PC-9 (cell line): ENCODE measurements around the gene GSTP1.

Experiments used
- EZH2 ChIP-seq: fragments of 200-600 bp; sonication (generic); IDR thresholded peaks from 2 replicates; pipeline ENCODE4 v1.8.0; 2017; ENCODE audit warnings: antibody characterized with exemption, low read depth
- TF ChIP-seq, protein P1 (sequence below): fragments of 200-600 bp; sonication (generic); conservative IDR thresholded peaks from 2 replicates; pipeline ENCODE4 v1.6.1; 2017; ENCODE audit warnings: mixed run types, antibody characterized with exemption, mild to moderate bottlenecking, moderate library complexity

DNA sequence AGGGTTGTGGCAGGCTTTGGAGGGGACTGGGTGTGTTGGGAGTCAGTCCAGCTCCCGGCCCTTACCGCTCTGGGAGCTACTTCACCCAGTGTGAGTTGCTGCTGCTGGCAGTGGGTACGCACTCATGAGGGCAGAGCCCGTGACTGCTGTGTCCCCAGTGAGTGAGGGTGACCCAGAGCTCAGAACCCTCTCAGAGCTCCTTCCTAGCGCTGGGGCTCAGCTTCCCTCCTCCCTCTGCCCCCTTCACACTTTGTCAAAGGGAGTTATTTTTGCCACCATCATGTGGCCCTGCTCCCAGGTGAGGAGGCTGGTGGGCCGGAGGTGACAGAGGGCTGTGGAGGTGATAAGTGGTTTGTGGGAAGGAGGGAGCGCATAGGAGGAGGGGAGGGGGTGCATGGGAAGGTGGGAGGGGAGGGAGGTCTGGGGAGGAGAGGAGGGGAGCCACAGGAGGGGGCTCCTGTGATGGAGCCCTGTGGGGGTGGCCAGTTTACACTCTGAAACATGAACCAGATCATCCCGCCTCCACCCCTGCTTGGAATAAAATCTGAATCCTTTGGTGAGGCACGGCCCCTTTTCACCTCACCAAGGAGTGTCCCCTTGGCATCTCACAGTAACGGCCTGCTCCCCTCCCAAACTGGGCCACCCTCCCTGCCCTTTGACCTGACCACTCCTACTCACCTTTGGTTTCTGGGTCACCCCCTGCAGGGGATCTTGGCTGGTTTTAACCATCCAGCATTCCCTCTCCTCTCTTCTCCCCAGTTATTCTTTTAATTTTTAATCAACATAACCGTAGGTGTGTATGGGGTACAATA is 33.0 kb downstream of the GSTP1 start:
- no peak for TF ChIP-seq EZH2
- TF ChIP-seq, protein P1, sequence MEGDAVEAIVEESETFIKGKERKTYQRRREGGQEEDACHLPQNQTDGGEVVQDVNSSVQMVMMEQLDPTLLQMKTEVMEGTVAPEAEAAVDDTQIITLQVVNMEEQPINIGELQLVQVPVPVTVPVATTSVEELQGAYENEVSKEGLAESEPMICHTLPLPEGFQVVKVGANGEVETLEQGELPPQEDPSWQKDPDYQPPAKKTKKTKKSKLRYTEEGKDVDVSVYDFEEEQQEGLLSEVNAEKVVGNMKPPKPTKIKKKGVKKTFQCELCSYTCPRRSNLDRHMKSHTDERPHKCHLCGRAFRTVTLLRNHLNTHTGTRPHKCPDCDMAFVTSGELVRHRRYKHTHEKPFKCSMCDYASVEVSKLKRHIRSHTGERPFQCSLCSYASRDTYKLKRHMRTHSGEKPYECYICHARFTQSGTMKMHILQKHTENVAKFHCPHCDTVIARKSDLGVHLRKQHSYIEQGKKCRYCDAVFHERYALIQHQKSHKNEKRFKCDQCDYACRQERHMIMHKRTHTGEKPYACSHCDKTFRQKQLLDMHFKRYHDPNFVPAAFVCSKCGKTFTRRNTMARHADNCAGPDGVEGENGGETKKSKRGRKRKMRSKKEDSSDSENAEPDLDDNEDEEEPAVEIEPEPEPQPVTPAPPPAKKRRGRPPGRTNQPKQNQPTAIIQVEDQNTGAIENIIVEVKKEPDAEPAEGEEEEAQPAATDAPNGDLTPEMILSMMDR, result no peak
